HL-60/S4 treated with retinoic acid at 250 ng/mL for 4 days and 3 days (cell line): ENCODE measurements around the gene UBE2I.
"Not testable (repeated sequence)": the region's sequence is repeated elsewhere in the genome, so short reads cannot be mapped to it uniquely, and the experiment has no call there.

Source experiments
- in situ Hi-C: fragments of 300-500 bp; cut with MboI; formaldehyde crosslinking; loops from 2 replicates; pipeline ENCODE4 v1.7.0; 2022; ENCODE audit warnings: low sequenced_read_pairs

UBE2I gene

GRCh38 chr16:1292208-1292607 is 17.2 kb upstream of the UBE2I start:
- in situ Hi-C loops, result not testable (repeated sequence)

GRCh38 chr16:1292808-1293207 is 16.6 kb upstream of the UBE2I start:
- in situ Hi-C loops, result not testable (repeated sequence)

GRCh38 chr16:1293921-1294656 is 15.3 kb upstream of the UBE2I start:
- in situ Hi-C loops, result no loop called here

GRCh38 chr16:1295465-1295864 is 14.0 kb upstream of the UBE2I start:
- in situ Hi-C loops, result no loop called here

- in situ Hi-C loops, result not testable (repeated sequence)
Measured at GRCh38 chr16:1296688-1297017, 12.8 kb upstream of the UBE2I start.

- in situ Hi-C loops, result no loop called here
Measured at GRCh38 chr16:1297018-1297696, 12.3 kb upstream of the UBE2I start.

- in situ Hi-C loops, result no loop called here
Measured at GRCh38 chr16:1298406-1298805, 11.0 kb upstream of the UBE2I start.

GRCh38 chr16:1299012-1299867 is 10.2 kb upstream of the UBE2I start:
- in situ Hi-C loops, result no loop called here

GRCh38 chr16:1299868-1300203 is 9.6 kb upstream of the UBE2I start:
- in situ Hi-C loops, result no loop called here

GRCh38 chr16:1300664-1301476 is 8.6 kb upstream of the UBE2I start:
- in situ Hi-C loops, result no loop called here

- in situ Hi-C loops, result no loop called here
Measured at GRCh38 chr16:1301562-1301961, 7.9 kb upstream of the UBE2I start.

GRCh38 chr16:1305823-1306222 is 3.6 kb upstream of the UBE2I start:
- in situ Hi-C loops, result no loop called here

- in situ Hi-C loops, result no loop called here
Measured at GRCh38 chr16:1306334-1306733, 3.1 kb upstream of the UBE2I start.

- in situ Hi-C loops, result no loop called here
Measured at GRCh38 chr16:1308036-1308976, 1.1 kb upstream of the UBE2I start.

- in situ Hi-C loops, result no loop called here
Measured at GRCh38 chr16:1309888-1310831, 724 bp downstream of the UBE2I start.

- in situ Hi-C loops, result no loop called here
Measured at GRCh38 chr16:1310832-1311200, 1.4 kb downstream of the UBE2I start.

- in situ Hi-C loops, result no loop called here
Measured at GRCh38 chr16:1311212-1311737, 1.8 kb downstream of the UBE2I start.

- in situ Hi-C loops, result no loop called here
Measured at GRCh38 chr16:1311738-1312466, 2.5 kb downstream of the UBE2I start.
